Hepatocyte (in vitro differentiated cells): Measurements from ENCODE around the gene SCN9A.

Experiments
- CTCF ChIP-seq: fragments of 200-600 bp; sonication (generic); IDR thresholded peaks from 2 replicates; pipeline ENCODE4 v1.5.1; 2016; ENCODE audit warnings: antibody characterized with exemption, mild to moderate bottlenecking; ENCODE audit not compliant: poor library complexity
- EZH2 ChIP-seq: fragments of 200-600 bp; sonication (generic); IDR thresholded peaks from 2 replicates; pipeline ENCODE4 v1.6.1; 2016; ENCODE audit warnings: antibody characterized with exemption, mild to moderate bottlenecking, borderline replicate concordance

GRCh38 chr2:166410828-166411472 lies 35.2 kb upstream of the SCN9A start:
- TF ChIP-seq CTCF (no peak), EZH2 (no peak)
